BJ (cell line): Measurements from ENCODE around the gene UBAC1. TPM values are rescaled to one million over a fixed set of nuclear protein-coding genes. Genes with fewer than 3 reads are reported as not detected.
"Not testable (repeated sequence)": the region's sequence is repeated elsewhere in the genome, so short reads cannot be mapped to it uniquely, and the experiment has no call there.

Experiments used
- CTCF ChIA-PET: fragments of 350-600 bp; formaldehyde crosslinking; extraction: SDS; loops from one replicate; lab custom pipeline; 2021; ENCODE audit warnings: antibody characterized with exemption, inconsistent platforms; lab: Yijun Ruan, JAX
- POLR2A ChIA-PET: fragments of 300-600 bp; sonication (Branson Sonifier 250); formaldehyde crosslinking; extraction: SDS; loops from one replicate; lab custom pipeline; 2021; ENCODE audit warnings: antibody characterized with exemption; lab: Charles Lee
- DNase-seq: peaks from one replicate; pipeline ENCODE4 v3.0.0-alpha.2; 2011; ENCODE audit warnings: low read depth
- H3K27me3 ChIP-seq: 2 replicates; pipeline ENCODE4 v1.6.0; 2011; ENCODE audit warnings: low read length; ENCODE audit not compliant: control insufficient read depth, insufficient read depth
- H3K36me3 ChIP-seq: 2 replicates; pipeline ENCODE4 v1.5.1; 2011; ENCODE audit warnings: low read length; ENCODE audit not compliant: control insufficient read depth, insufficient read depth
- H3K4me3 ChIP-seq: 2 replicates; pipeline ENCODE4 v1.5.1; 2011; ENCODE audit warnings: low read depth, mild to moderate bottlenecking, control low read depth, low read length
- polyA plus RNA-seq: library from polyadenylated mRNA; depleted of rRNA; stranded (reverse); fragments of >200 nt; gene quantifications from 2 replicates; pipeline ENCODE4 v1.2.3, GENCODE V29; 2011
- TF ChIP-seq, protein P1 (sequence below): IDR thresholded peaks from 2 replicates; pipeline ENCODE4 v1.5.1; 2011; ENCODE audit warnings: low read depth, mild to moderate bottlenecking, control low read depth, inconsistent platforms, low read length, moderate library complexity; ENCODE audit not compliant: insufficient read depth

Gene UBAC1
- polyA plus RNA-seq, 1 experiment: 50.2 TPM

DNA sequence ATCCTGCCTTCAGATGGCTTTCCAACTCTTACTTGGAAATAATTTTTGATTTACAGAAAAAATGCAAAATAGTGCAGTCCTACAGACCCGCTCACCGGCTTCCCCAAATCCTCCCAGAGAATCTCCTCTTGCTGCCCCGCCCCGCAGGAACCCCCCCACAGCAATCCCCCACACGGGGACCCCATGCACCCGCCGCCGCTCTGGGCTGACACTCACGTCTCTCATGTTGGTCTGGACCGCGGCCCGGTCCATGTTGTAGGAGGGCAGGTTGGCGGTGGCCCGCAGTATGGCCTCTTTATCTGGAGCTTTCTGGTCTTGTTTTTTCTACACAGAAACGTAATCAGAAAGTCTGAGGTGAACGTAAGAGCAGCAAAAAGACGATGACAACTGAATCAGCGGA is 13.6 kb downstream of the UBAC1 start:
- Histone ChIP-seq H3K36me3 (peaks cover 31% of the 10 kb centered on the region), H3K27me3 (no peaks in the 10 kb centered on the region), H3K4me3 (no peak overlapping the region)
- TF ChIP-seq, protein P1, sequence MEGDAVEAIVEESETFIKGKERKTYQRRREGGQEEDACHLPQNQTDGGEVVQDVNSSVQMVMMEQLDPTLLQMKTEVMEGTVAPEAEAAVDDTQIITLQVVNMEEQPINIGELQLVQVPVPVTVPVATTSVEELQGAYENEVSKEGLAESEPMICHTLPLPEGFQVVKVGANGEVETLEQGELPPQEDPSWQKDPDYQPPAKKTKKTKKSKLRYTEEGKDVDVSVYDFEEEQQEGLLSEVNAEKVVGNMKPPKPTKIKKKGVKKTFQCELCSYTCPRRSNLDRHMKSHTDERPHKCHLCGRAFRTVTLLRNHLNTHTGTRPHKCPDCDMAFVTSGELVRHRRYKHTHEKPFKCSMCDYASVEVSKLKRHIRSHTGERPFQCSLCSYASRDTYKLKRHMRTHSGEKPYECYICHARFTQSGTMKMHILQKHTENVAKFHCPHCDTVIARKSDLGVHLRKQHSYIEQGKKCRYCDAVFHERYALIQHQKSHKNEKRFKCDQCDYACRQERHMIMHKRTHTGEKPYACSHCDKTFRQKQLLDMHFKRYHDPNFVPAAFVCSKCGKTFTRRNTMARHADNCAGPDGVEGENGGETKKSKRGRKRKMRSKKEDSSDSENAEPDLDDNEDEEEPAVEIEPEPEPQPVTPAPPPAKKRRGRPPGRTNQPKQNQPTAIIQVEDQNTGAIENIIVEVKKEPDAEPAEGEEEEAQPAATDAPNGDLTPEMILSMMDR: no peak
- DNase-seq: no peak
- ChIA-PET POLR2A (no interaction called here), CTCF (interaction anchor here (0.9 kb wide), 1 partner anchor 13 kb away, joined by 3 read pairs; no protein-coding TSS in a partner anchor)

DNA sequence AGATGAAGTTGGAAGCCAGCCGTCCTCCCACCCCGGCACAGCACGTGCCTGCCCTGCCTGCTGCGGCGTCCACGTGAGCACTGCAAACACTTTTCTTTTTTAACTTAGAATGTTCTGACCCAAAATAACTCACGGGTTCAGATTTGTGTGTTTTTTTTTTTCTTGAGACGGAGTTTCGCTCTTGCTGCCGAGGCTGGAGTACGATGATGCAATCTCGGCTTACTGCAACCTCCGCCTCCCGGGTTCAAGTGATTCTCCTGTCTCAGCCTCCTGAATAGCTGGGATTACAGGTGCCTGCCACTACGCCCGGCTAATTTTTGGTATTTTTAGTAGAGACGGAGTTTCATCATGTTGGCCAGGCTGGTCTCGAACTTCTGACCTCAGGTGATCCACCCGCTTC is 14.1 kb downstream of the UBAC1 start:
- POLR2A ChIA-PET, H3K4me3 ChIP-seq, DNase-seq, H3K27me3 ChIP-seq: not testable (repeated sequence)
- CTCF ChIA-PET: interaction anchor here (0.9 kb wide), 1 partner anchor 13 kb away, joined by 3 read pairs; no protein-coding TSS in a partner anchor
- H3K36me3 ChIP-seq: peaks cover 28% of the 10 kb centered on the region

DNA sequence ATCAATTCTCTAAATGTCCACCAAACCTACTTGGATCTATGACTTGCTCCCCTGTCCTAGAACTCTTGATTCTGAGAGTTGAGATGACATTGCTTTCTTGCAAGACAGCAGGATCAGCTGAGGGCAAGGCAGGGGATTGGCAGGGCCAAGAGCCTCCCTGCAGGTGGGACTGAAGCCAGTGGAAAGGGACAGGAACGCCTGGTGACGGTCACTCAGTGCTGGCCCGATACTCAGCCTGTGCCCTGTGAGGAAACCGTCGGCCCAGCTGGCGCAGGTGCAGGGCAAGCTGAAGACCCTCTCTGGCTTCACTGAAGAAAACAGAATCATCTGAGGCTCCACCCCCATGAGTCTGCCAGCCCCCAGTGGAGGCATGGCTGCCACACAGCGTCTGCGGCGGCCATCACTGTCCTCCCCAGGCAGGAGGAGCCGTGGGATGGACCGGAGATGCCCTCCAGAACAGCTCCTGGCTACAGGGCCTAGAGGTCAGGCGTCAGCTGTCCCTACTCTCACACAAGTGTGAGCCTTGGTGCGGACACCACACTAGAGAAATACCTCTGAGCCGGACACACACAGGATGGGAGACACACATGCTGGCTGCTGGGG is 14.7 kb downstream of the UBAC1 start:
- H3K36me3 ChIP-seq: peaks cover 25% of the 10 kb centered on the region
- ChIA-PET CTCF (no interaction called here), POLR2A (no interaction called here)
- TF ChIP-seq, protein P1: no peak
- no peak overlapping the region for H3K4me3 ChIP-seq
- DNase-seq: no peak
- no peaks in the 10 kb centered on the region for H3K27me3 ChIP-seq

DNA sequence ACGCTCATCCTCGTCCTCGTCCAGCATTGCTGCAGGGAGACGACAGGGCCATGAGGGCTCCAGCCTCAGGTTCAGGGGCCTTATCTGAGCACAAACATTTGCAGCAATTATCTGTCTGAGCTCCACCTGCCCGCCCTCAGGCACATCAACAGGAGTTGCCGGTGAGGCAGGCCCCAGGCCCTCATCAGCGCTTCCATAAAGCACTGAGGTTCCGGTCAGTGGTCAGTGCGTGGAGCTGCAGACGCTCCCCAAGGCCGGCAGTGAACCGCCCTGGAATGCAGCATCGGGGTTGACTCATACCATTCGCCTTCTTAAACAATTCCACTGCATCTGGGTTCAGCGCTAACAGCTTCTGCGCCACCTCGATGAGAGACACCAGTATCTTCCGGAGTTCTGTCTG is 15.2 kb downstream of the UBAC1 start:
- Histone ChIP-seq H3K4me3 (no peak overlapping the region), H3K36me3 (peaks cover 25% of the 10 kb centered on the region), H3K27me3 (no peaks in the 10 kb centered on the region)
- POLR2A ChIA-PET: no interaction called here
- TF ChIP-seq, protein P1: no peak
- no peak for DNase-seq
- CTCF ChIA-PET: no interaction called here

DNA sequence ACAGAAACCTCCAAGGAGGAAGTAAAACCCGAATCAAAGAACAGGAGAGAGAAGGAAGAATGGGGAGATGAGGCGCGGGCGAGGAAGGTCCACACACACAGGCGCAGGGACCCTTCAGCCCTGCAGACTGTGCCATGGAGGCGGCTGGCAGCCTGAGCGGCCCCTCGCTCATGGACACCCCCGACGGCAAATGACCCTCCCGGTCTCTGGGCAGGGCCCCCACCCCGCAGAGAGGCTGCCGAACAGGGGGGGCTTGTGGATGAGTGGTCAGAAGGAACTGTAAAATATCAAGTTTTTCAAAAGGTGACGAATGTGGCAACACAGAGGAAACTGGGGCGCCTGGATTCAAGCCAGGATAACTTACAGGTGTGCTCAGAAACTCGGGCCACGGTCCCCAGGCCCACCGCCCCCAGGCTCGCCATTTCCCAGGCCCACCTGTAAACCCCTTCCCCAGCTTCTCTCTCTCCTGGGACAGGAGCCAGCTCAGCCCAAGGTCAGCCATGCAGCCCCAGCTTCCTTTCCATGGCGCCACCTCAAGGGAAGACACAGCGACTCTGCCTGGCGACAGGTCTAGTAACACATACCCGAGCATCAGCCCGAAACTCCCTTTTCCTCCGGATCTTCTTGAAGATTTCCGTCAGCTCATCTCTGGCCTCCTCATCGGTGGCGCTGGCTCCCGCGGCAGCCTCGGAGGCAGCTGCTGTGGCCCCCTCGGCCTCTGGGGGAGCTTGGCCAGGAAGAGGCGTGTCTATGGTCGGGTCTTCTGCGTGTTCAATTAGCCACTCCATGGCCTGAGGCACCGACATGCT is 16.5 kb downstream of the UBAC1 start:
- Histone ChIP-seq H3K36me3 (peaks cover 27% of the 10 kb centered on the region), H3K27me3 (no peaks in the 10 kb centered on the region), H3K4me3 (no peak overlapping the region)
- TF ChIP-seq, protein P1: no peak
- ChIA-PET POLR2A (interaction anchor here (0.7 kb wide), 1 partner anchor 46 kb away, joined by 4 read pairs; no protein-coding TSS in a partner anchor), CTCF (interaction anchor here (1.5 kb wide), 1 partner anchor 147 kb away, joined by 3 read pairs; no protein-coding TSS in a partner anchor)
- no peak for DNase-seq

DNA sequence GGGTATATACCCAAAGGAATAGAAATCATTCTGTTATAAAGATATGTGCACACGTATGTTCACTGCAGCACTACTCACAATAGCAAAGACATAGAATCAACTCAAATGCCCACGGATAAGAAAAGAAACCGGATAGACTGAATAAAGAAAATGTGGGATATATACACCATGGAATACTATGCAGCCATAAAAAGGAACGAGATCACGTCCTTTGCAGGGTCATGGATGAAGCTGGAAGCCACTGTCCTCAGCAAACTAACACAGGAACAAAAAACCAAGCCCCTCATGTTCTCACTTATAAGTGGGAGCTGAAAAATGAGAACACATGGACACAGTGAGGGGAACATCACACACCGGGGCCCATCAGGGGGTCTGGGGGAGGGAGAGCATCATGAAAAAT is 17.6 kb downstream of the UBAC1 start:
- H3K4me3 ChIP-seq, H3K27me3 ChIP-seq, DNase-seq, POLR2A ChIA-PET: not testable (repeated sequence)
- peaks cover 27% of the 10 kb centered on the region for H3K36me3 ChIP-seq
- CTCF ChIA-PET: interaction anchor here (1.5 kb wide), 1 partner anchor 146 kb away, joined by 3 read pairs; no protein-coding TSS in a partner anchor
